Trophoblast cell (in vitro differentiated cells and primary cell): ENCODE results near the gene PRKRIP1.
"Not testable (repeated sequence)": the region's sequence is repeated elsewhere in the genome, so short reads cannot be mapped to it uniquely, and the experiment has no call there.

Source experiments
- DNase-seq, 2 donors: peaks; one replicate each; pipeline ENCODE4 v3.0.0-alpha.2; 2016
- H2AFZ ChIP-seq: 2 replicates; pipeline ENCODE4 v1.6.1; 2013; ENCODE audit warnings: low read length, moderate library complexity, mild to moderate bottlenecking; ENCODE audit not compliant: insufficient read depth, poor library complexity
- H2AK5ac ChIP-seq: 2 replicates; pipeline ENCODE4 v1.6.1; 2013; ENCODE audit warnings: mild to moderate bottlenecking, low read length
- H2BK120ac ChIP-seq: 2 replicates; pipeline ENCODE4 v1.6.1; 2013; ENCODE audit warnings: low read length, mild to moderate bottlenecking, moderate library complexity; ENCODE audit not compliant: insufficient read depth, poor library complexity
- H2BK12ac ChIP-seq: 2 replicates; pipeline ENCODE4 v1.6.1; 2013; ENCODE audit warnings: mild to moderate bottlenecking, low read length, moderate library complexity
- H2BK5ac ChIP-seq: 2 replicates; pipeline ENCODE4 v1.6.1; 2013; ENCODE audit warnings: low read length, low read depth, moderate library complexity, mild to moderate bottlenecking; ENCODE audit not compliant: poor library complexity
- H3K14ac ChIP-seq: 2 replicates; pipeline ENCODE4 v1.6.1; 2013; ENCODE audit warnings: mild to moderate bottlenecking, low read length
- H3K18ac ChIP-seq: 2 replicates; pipeline ENCODE4 v1.6.1; 2013; ENCODE audit warnings: mild to moderate bottlenecking, low read length
- H3K23ac ChIP-seq: 2 replicates; pipeline ENCODE4 v1.6.1; 2013; ENCODE audit warnings: low read length
- H3K27ac ChIP-seq: 2 replicates; pipeline ENCODE4 v1.5.1; 2013; ENCODE audit warnings: low read depth, mild to moderate bottlenecking, inconsistent platforms, low read length, moderate library complexity
- H3K27me3 ChIP-seq: 2 replicates; pipeline ENCODE4 v1.6.1; 2013; ENCODE audit warnings: inconsistent platforms, mild to moderate bottlenecking, low read length, moderate library complexity; ENCODE audit not compliant: insufficient read depth
- H3K36me3 ChIP-seq, 2 experiments: 1 replicate in 1 of 2; 2 replicates in 1 of 2; pipeline ENCODE4 v1.6.1; 2013; ENCODE audit warnings: low read length in 2 of 2, mild to moderate bottlenecking in 2 of 2, moderate library complexity in 1 of 2; ENCODE audit not compliant: insufficient read depth in 2 of 2, control insufficient read depth in 1 of 2
- H3K4ac ChIP-seq: 2 replicates; pipeline ENCODE4 v1.6.1; 2013; ENCODE audit warnings: low read depth, mild to moderate bottlenecking, low read length, moderate library complexity
- H3K4me1 ChIP-seq, 2 experiments: 1 replicate in 1 of 2; 2 replicates in 1 of 2; pipeline ENCODE4 v1.6.1; 2013; ENCODE audit warnings: low read length in 2 of 2, mild to moderate bottlenecking in 2 of 2, moderate library complexity in 1 of 2; ENCODE audit not compliant: insufficient read depth in 2 of 2, control insufficient read depth in 1 of 2
- H3K4me2 ChIP-seq: 2 replicates; pipeline ENCODE4 v1.6.1; 2013; ENCODE audit warnings: inconsistent platforms, mild to moderate bottlenecking, low read length, moderate library complexity
- H3K4me3 ChIP-seq: 2 replicates; pipeline ENCODE4 v1.5.1; 2013; ENCODE audit warnings: mild to moderate bottlenecking, low read depth, low read length, inconsistent platforms
- H3K79me1 ChIP-seq: one replicate; pipeline ENCODE4 v1.6.1; 2013; ENCODE audit warnings: low read length
- H3K79me2 ChIP-seq: 2 replicates; pipeline ENCODE4 v1.6.1; 2013; ENCODE audit warnings: low read length, mild to moderate bottlenecking; ENCODE audit not compliant: control insufficient read depth, insufficient read depth, poor library complexity
- H3K9ac ChIP-seq: 2 replicates; pipeline ENCODE4 v1.6.1; 2013; ENCODE audit warnings: mild to moderate bottlenecking, low read length
- H3K9me3 ChIP-seq: 2 replicates; pipeline ENCODE4 v1.6.1; 2013; ENCODE audit warnings: low read depth, mild to moderate bottlenecking, control low read depth, inconsistent platforms, low read length; ENCODE audit not compliant: insufficient read depth
- H4K12ac ChIP-seq: 2 replicates; pipeline ENCODE4 v1.6.1; 2013; ENCODE audit warnings: low read depth, mild to moderate bottlenecking, low read length, moderate library complexity
- H4K8ac ChIP-seq: 2 replicates; pipeline ENCODE4 v1.6.1; 2013; ENCODE audit warnings: low read depth, mild to moderate bottlenecking, low read length, moderate library complexity
- H4K91ac ChIP-seq: one replicate; pipeline ENCODE4 v1.6.1; 2013; ENCODE audit warnings: low read depth, mild to moderate bottlenecking, low read length, moderate library complexity
- WGBS: extraction: QIAGEN DNeasy Blood & Tissue Kit; methylation state at CpG from one replicate; pipeline ENCODE4 v1.1.7; 2013; ENCODE audit warnings: missing lambda C conversion rate; ENCODE audit not compliant: insufficient read length, insufficient coverage; ENCODE audit errors: extremely low coverage; 5-methylcytosine and 5-hydroxymethylcytosine counted together

The PRKRIP1 gene

GRCh38 chr7:102453319-102453718, 57.2 kb downstream of the PRKRIP1 start:
- Histone ChIP-seq H3K18ac (no peak overlapping the region), H3K27me3 (no peaks in the 10 kb centered on the region), H2AFZ (no peak overlapping the region), H3K9ac (no peak overlapping the region), H3K4me3 (no peak overlapping the region), H2BK5ac (no peak overlapping the region), H3K4me1 (peaks cover 3 to 5% of the 10 kb centered on the region in 2 experiments), H3K27ac (no peak overlapping the region), H4K8ac (no peak overlapping the region), H3K14ac (no peak overlapping the region), H3K79me1 (peaks cover 2% of the 10 kb centered on the region), H3K9me3 (no peaks in the 10 kb centered on the region), H3K36me3 (peaks cover 20 to 21% of the 10 kb centered on the region in 2 experiments), H3K4ac (no peak overlapping the region), H2BK120ac (no peak overlapping the region), H3K23ac (no peak overlapping the region), H3K4me2 (no peak overlapping the region), H2BK12ac (no peak overlapping the region), H4K12ac (no peak overlapping the region), H3K79me2 (no peaks in the 10 kb centered on the region), H4K91ac (no peak overlapping the region), H2AK5ac (no peak overlapping the region)
- DNase-seq: no peak
- WGBS: no CpG with 5 or more reads among the region's 7 CpGs

- Histone ChIP-seq H3K4ac (no peak overlapping the region), H3K9ac (no peak overlapping the region), H4K91ac (no peak overlapping the region), H2BK5ac (no peak overlapping the region), H4K12ac (no peak overlapping the region), H3K4me3 (no peak overlapping the region), H3K18ac (no peak overlapping the region), H3K27me3 (no peaks in the 10 kb centered on the region), H3K4me2 (no peak overlapping the region), H3K4me1 (peaks cover 3 to 5% of the 10 kb centered on the region in 2 experiments), H4K8ac (no peak overlapping the region), H3K14ac (no peak overlapping the region), H3K23ac (no peak overlapping the region), H2AFZ (no peak overlapping the region), H3K36me3 (peaks cover 21 to 28% of the 10 kb centered on the region in 2 experiments), H3K79me1 (peaks cover 2% of the 10 kb centered on the region), H2BK120ac (no peak overlapping the region), H3K27ac (no peak overlapping the region), H2BK12ac (no peak overlapping the region), H3K9me3 (no peaks in the 10 kb centered on the region), H3K79me2 (no peaks in the 10 kb centered on the region), H2AK5ac (no peak overlapping the region)
- DNase-seq: no peak
- no CpG with 5 or more reads among the region's 12 CpGs for WGBS
Observed at GRCh38 chr7:102454468-102454867, 58.3 kb downstream of the PRKRIP1 start.

- H3K9me3 ChIP-seq, H2BK5ac ChIP-seq, H2AFZ ChIP-seq, H3K4me2 ChIP-seq, H4K12ac ChIP-seq, DNase-seq, H2BK120ac ChIP-seq, H4K91ac ChIP-seq, H3K4ac ChIP-seq, H3K23ac ChIP-seq, H3K79me2 ChIP-seq, H2AK5ac ChIP-seq, H3K4me1 ChIP-seq, H3K18ac ChIP-seq, H3K9ac ChIP-seq, H3K4me3 ChIP-seq, H3K79me1 ChIP-seq, H4K8ac ChIP-seq, H3K27ac ChIP-seq, H3K14ac ChIP-seq, H3K27me3 ChIP-seq, H2BK12ac ChIP-seq: not testable (repeated sequence)
- no CpG with 5 or more reads among the region's 10 CpGs for WGBS
- peaks cover 23 to 30% of the 10 kb centered on the region in 2 experiments for H3K36me3 ChIP-seq
Observed at GRCh38 chr7:102454932-102455331, 58.8 kb downstream of the PRKRIP1 start.

GRCh38 chr7:102455596-102455995, 59.4 kb downstream of the PRKRIP1 start:
- DNase-seq: no peak
- Histone ChIP-seq H3K4me3 (no peak overlapping the region), H3K9me3 (no peaks in the 10 kb centered on the region), H3K18ac (no peak overlapping the region), H2AFZ (no peak overlapping the region), H4K91ac (no peak overlapping the region), H3K79me1 (peaks cover 2% of the 10 kb centered on the region), H3K23ac (no peak overlapping the region), H2AK5ac (no peak overlapping the region), H3K4ac (no peak overlapping the region), H2BK12ac (no peak overlapping the region), H2BK120ac (no peak overlapping the region), H3K79me2 (no peaks in the 10 kb centered on the region), H4K8ac (no peak overlapping the region), H3K27ac (no peak overlapping the region), H3K9ac (no peak overlapping the region), H3K36me3 (peaks cover 23 to 30% of the 10 kb centered on the region in 2 experiments), H3K27me3 (no peaks in the 10 kb centered on the region), H3K4me2 (no peak overlapping the region), H2BK5ac (no peak overlapping the region), H3K4me1 (peaks cover 3 to 5% of the 10 kb centered on the region in 2 experiments), H4K12ac (no peak overlapping the region), H3K14ac (no peak overlapping the region)
- no CpG with 5 or more reads among the region's 11 CpGs for WGBS
